GM10266 (cell line): Measurements from ENCODE around the gene FTL.

ENCODE experiments used
- DNase-seq: peaks from one replicate; pipeline ENCODE4 v3.0.0; 2012; ENCODE audit errors: extremely low spot score
- TF ChIP-seq, protein P1 (sequence below): IDR thresholded peaks from 2 replicates; pipeline ENCODE4 v1.5.1; 2012; ENCODE audit warnings: mild to moderate bottlenecking, low read depth; ENCODE audit not compliant: control insufficient read depth, insufficient read depth; ENCODE audit errors: missing control alignments

FTL gene

DNA sequence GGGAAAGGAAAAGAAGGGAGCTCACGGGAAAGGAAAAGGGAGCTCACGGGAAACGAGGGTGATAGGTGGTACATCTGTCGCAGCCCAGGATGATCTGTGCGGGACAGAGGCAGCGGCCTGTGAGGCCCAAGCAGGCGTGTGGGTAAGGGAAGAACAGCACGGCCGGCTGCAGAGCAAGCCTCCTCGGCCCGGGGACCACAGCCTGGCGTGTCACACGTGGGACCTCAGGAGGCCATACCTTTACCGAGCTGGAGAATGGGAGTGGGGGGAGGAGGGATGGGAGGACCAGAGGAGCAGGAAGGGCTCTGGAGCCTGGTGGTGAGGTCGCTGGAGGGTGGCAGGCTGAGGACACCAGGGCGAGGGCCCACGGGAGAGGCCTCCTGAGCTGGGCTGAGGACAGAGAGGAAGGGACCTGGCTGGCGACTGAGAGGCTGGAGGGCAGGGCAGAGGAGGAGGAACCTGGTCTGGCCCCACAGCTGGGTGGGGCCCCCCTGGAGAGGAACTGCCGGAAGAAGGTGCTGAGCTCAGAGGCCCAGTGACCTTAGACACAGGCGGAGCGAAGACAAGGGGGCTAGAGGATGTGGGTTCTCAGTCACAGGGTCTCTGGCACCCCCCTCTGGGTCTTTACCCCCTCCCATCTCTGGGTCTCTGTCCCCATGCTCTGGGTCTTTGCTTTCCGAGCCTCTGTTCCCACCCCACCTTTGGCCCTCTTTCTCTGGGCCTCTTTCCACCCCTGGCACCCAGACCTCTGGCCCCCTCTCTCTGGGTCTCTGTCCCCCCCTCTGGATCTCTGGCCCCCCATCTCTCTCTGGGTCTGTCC is 2.9 kb upstream of the FTL start:
- TF ChIP-seq, protein P1, sequence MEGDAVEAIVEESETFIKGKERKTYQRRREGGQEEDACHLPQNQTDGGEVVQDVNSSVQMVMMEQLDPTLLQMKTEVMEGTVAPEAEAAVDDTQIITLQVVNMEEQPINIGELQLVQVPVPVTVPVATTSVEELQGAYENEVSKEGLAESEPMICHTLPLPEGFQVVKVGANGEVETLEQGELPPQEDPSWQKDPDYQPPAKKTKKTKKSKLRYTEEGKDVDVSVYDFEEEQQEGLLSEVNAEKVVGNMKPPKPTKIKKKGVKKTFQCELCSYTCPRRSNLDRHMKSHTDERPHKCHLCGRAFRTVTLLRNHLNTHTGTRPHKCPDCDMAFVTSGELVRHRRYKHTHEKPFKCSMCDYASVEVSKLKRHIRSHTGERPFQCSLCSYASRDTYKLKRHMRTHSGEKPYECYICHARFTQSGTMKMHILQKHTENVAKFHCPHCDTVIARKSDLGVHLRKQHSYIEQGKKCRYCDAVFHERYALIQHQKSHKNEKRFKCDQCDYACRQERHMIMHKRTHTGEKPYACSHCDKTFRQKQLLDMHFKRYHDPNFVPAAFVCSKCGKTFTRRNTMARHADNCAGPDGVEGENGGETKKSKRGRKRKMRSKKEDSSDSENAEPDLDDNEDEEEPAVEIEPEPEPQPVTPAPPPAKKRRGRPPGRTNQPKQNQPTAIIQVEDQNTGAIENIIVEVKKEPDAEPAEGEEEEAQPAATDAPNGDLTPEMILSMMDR = no peak
- peak; percentile 85 for DNase-seq

DNA sequence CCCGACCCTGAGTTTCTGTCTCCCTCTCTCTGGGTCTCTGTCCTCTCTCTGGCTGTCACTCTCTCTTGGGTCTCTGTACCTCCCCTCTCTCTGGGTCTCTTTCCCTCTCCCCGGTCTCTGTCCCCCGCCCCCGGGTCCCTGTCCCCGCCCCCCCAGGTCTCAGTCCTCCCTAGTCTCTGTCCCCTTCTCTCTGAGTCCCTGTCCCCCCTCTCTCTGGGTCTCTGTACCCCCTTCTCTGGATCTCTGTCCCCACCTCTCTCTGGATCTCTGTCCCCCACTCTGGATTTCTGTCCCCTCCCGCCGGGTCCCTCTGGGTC is 2.3 kb upstream of the FTL start:
- DNase-seq = no peak

DNA sequence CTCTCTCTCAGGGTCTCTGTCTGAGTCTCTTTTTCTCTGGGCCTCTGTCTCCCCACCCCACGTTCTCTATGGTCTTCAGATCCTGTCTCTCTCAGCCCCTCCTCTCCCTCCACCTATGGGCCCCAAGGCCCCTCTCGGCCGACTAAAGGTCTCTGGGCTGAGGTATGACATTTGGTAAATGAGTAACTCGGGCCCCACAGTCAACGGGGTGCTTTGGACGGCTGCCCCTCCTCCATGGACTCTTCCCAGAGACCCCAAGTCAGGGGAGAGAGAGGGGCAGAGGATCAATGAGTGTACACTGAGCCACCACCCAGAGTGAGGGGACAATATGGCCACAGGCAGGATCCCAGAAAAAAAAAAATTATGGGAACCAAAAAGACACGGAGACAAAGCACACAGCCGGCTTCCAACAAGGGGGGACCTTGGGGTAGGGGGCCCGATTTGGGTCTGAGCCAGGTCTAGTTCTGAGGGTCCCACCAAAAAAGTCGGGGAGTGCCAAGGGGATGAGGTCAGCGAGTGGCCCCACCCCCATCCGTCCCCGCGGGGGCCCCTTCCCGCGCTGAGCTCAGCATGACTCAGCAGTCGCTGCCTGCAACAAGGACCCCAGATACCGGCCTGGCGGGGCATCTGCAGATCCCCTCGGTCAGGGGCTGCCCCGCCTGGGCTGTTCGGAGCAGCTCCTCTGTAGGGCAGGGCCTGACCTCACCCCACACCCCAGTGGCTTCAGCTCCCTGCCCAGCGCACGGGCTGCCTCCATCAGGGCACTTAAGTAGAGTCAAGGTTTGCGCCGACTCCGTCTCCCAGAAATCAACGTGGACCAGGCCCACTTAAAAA is 1.5 kb upstream of the FTL start:
- DNase-seq = peak; percentile 87
- TF ChIP-seq, protein P1 = no peak

More for the DNA sequence above, 2.3 kb upstream of the FTL start:
- TF ChIP-seq, protein P1 = no peak

DNA sequence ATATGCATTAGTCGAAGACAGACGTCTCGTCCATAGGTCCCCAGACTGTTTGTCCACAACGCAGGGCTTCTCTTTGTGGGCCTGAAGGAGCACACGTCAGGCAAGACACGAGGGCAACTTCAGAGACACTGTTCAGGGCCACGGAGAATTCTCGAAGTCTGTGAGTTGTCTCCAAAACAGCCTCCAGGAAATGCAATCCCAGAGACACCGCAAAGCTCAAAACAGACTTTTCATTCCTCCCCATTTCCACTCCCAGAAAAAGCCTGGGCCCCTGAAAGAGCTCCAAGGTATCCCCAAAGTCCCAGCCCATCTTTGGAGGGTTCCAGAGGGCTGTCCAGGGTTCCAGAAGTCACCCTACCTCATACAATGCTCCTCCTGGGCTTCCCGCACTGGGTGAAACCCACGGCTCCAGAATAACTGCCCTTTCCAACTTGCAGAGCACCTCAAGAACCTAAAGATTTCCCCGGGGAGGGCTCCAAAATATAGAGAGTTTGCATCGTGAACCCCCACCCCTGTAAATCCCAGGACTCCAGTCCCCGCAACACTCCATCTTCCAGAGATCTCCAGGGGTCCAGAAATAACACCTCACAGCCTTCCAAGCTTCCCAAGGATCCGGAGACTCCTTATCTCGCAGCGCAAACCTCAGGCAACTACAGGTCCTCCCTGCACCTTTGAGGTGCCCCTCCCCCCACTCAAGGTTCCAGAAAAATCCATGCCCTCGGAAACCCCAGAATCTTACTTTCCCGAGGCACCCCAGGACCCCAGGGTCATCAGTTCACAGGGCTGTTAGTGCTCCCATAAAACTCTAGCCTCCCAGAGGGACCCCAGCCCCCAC is 687 bp upstream of the FTL start:
- TF ChIP-seq, protein P1 = no peak
- DNase-seq = no peak

DNA sequence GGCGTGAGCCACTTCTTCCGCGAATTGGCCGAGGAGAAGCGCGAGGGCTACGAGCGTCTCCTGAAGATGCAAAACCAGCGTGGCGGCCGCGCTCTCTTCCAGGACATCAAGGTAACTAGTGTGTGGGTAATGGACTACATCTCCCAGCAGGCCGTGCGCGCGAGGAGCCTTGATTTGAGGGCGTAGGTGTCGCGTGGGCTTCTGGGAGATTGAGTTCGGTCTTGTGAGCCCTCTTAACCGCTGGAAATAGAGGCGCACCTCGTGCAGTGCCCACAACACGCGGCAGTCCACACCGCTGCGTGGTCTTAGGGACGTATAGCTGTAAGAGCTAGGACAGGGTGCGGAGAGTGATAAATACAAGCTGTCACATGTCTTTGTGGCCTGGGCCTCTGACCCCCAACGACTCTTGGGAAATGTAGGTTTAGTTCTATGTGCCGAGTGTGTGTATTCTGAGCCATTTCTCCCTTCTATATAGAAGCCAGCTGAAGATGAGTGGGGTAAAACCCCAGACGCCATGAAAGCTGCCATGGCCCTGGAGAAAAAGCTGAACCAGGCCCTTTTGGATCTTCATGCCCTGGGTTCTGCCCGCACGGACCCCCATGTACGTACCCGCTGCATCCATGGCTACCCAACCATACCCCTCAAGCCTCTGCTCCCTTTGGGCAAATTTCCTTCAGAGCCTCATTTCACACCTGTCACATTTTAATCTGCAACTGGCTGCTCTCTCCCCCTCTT is 864 bp downstream of the FTL start:
- TF ChIP-seq, protein P1 = no peak
- DNase-seq = peak; percentile 82

DNA sequence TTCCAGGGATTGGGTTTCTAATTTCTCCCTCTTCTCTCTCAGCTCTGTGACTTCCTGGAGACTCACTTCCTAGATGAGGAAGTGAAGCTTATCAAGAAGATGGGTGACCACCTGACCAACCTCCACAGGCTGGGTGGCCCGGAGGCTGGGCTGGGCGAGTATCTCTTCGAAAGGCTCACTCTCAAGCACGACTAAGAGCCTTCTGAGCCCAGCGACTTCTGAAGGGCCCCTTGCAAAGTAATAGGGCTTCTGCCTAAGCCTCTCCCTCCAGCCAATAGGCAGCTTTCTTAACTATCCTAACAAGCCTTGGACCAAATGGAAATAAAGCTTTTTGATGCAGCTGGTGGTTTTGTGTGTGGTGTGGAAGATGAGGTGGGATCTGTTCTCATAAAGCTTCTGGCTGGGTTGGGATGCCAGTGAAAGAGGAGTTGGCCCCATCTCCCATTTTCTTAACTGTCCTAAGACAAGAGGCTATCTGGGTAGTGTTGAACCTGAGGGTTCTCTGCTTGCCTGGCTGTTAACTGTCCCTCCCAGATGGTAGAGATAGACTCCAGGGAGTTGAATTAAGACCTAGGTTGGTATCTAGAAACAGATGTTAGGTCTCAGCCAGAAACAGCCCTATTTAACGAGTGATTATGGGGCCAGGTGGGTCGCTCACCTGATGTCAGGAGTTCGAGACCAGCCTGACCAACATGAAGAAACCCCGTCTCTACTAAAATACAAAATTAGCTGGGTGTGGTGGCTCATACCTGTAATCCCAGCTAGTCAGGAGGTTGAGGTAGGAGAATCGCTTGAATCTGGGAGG is 1.6 kb downstream of the FTL start:
- DNase-seq = no peak
- TF ChIP-seq, protein P1 = no peak
